Measurements from ENCODE around the gene YIPF3.

Gene YIPF3

GRCh38 chr6:43491750-43492661, 24.7 kb downstream of the YIPF3 start:
- no peaks in the 10 kb centered on the region for H3K9me3 Mint-ChIP-seq
- no peaks in the 10 kb centered on the region for H3K27me3 Mint-ChIP-seq (ENCODE audit: low read depth, poor library complexity)
- no peaks in the 10 kb centered on the region for H3K36me3 Mint-ChIP-seq (ENCODE audit: low read depth)
- H3K27ac Mint-ChIP-seq = no peak overlapping the region
- H3K4me1 Mint-ChIP-seq = peaks cover 36% of the 10 kb centered on the region
- no peak for TF ChIP-seq CTCF (IDR thresholded peaks at IDR 0.05)
- H3K4me3 Mint-ChIP-seq = no peak overlapping the region
- no peak for DNase-seq

GRCh38 chr6:43490523-43490939, 26.2 kb downstream of the YIPF3 start:
- H3K9me3 Mint-ChIP-seq = no peaks in the 10 kb centered on the region
- H3K27ac Mint-ChIP-seq = no peak overlapping the region
- no peaks in the 10 kb centered on the region for H3K27me3 Mint-ChIP-seq (ENCODE audit: low read depth, poor library complexity)
- DNase-seq = no peak
- H3K4me1 Mint-ChIP-seq = peaks cover 21% of the 10 kb centered on the region
- H3K4me3 Mint-ChIP-seq = no peak overlapping the region
- no peaks in the 10 kb centered on the region for H3K36me3 Mint-ChIP-seq (ENCODE audit: low read depth)
- no peak for TF ChIP-seq CTCF (IDR thresholded peaks at IDR 0.05)

- H3K27me3 Mint-ChIP-seq (ENCODE audit: low read depth, poor library complexity) = no peaks in the 10 kb centered on the region
- no peak for DNase-seq
These were observed 27.3 kb downstream of the YIPF3 start for GRCh38 chr6:43489277-43490072.

GRCh38 chr6:43488667-43489276, 28.0 kb downstream of the YIPF3 start:
- peaks cover 15% of the 10 kb centered on the region for H3K4me1 Mint-ChIP-seq
- TF ChIP-seq CTCF (IDR thresholded peaks at IDR 0.05) = no peak
- no peak overlapping the region for H3K27ac Mint-ChIP-seq

More at GRCh38 chr6:43489277-43490072, 27.3 kb downstream of the YIPF3 start:
- no peak for TF ChIP-seq CTCF (IDR thresholded peaks at IDR 0.05)
- H3K4me1 Mint-ChIP-seq = peaks cover 15% of the 10 kb centered on the region
- H3K27ac Mint-ChIP-seq = peak overlapping the region; percentile 66
- no peak overlapping the region for H3K4me3 Mint-ChIP-seq
- H3K9me3 Mint-ChIP-seq = no peaks in the 10 kb centered on the region
- no peaks in the 10 kb centered on the region for H3K36me3 Mint-ChIP-seq (ENCODE audit: low read depth)

GRCh38 chr6:43481591-43482236, 35.0 kb downstream of the YIPF3 start:
- Mint-ChIP-seq H3K27me3 (ENCODE audit: low read depth, poor library complexity) (peaks cover 9% of the 10 kb centered on the region), H3K9me3 (no peaks in the 10 kb centered on the region), H3K27ac (no peak overlapping the region)

More at GRCh38 chr6:43488667-43489276, 28.0 kb downstream of the YIPF3 start:
- H3K36me3 Mint-ChIP-seq (ENCODE audit: low read depth) = no peaks in the 10 kb centered on the region
- H3K27me3 Mint-ChIP-seq (ENCODE audit: low read depth, poor library complexity) = no peaks in the 10 kb centered on the region
- H3K4me3 Mint-ChIP-seq = no peak overlapping the region
- H3K9me3 Mint-ChIP-seq = no peaks in the 10 kb centered on the region
- DNase-seq = no peak

More at GRCh38 chr6:43481591-43482236, 35.0 kb downstream of the YIPF3 start:
- DNase-seq = no peak
- Mint-ChIP-seq H3K4me1 (peaks cover 50% of the 10 kb centered on the region), H3K36me3 (ENCODE audit: low read depth) (peaks cover 6% of the 10 kb centered on the region), H3K4me3 (no peak overlapping the region)
- TF ChIP-seq CTCF (IDR thresholded peaks at IDR 0.05) = no peak
